ENCODE data around the gene EOGT.
A peak's percentile ranks its signal among the peaks of the same experiment; 100 is the strongest.

- TF ChIP-seq CTCF (IDR thresholded peaks at IDR 0.05) (no peak), EP300 (IDR thresholded peaks at IDR 0.05) (no peak), POLR2AphosphoS5 (IDR thresholded peaks at IDR 0.05) (peak in 1 of 2 donors; percentile 3)
These were observed 39.0 kb upstream of the EOGT start for GRCh38 chr3:69052472-69052898.
